ENCODE measurements around the gene SLCO4A1. TPM values are rescaled to one million over a fixed set of nuclear protein-coding genes. Genes with fewer than 3 reads are reported as not detected.

Gene SLCO4A1
- total and polyA plus RNA-seq, 2 experiments from 2014 or later = 0.15 to 1.0 TPM

- TF ChIP-seq CTCF (IDR thresholded peaks at IDR 0.05; ENCODE audit: low read depth, low read length) = no peak
- H3K4me1 ChIP-seq (ENCODE audit: low read depth) = no peaks in the 10 kb centered on the region
- H3K27me3 ChIP-seq = no peaks in the 10 kb centered on the region
- H3K4me3 ChIP-seq = no peak overlapping the region
- DNase-seq (ENCODE audit: low read depth in 1 of 2, low spot score in 1 of 2) = peak in 1 of 2 donors; percentile 9
- no peaks in the 10 kb centered on the region for H3K36me3 ChIP-seq
- H3K27ac ChIP-seq = no peak overlapping the region
- H3K9me3 ChIP-seq (ENCODE audit: low read depth) = no peaks in the 10 kb centered on the region
Measured at GRCh38 chr20:62675156-62675876, 33.0 kb downstream of the SLCO4A1 start.

- H3K36me3 ChIP-seq = no peaks in the 10 kb centered on the region
- no peaks in the 10 kb centered on the region for H3K27me3 ChIP-seq
- no peak overlapping the region for H3K4me3 ChIP-seq
- no peaks in the 10 kb centered on the region for H3K9me3 ChIP-seq (ENCODE audit: low read depth)
- no peaks in the 10 kb centered on the region for H3K4me1 ChIP-seq (ENCODE audit: low read depth)
- no peak for DNase-seq (ENCODE audit: low read depth in 1 of 2, low spot score in 1 of 2)
- H3K27ac ChIP-seq = no peak overlapping the region
- TF ChIP-seq CTCF (IDR thresholded peaks at IDR 0.05; ENCODE audit: low read depth, low read length) = no peak
Measured at GRCh38 chr20:62675877-62676260, 33.6 kb downstream of the SLCO4A1 start.

- no peak overlapping the region for H3K4me3 ChIP-seq
- H3K27me3 ChIP-seq = no peaks in the 10 kb centered on the region
- no peaks in the 10 kb centered on the region for H3K9me3 ChIP-seq (ENCODE audit: low read depth)
- no peak overlapping the region for H3K27ac ChIP-seq
- no peak for TF ChIP-seq CTCF (IDR thresholded peaks at IDR 0.05; ENCODE audit: low read depth, low read length)
- peak in 1 of 2 donors; percentile 8 for DNase-seq (ENCODE audit: low read depth in 1 of 2, low spot score in 1 of 2)
- no peaks in the 10 kb centered on the region for H3K4me1 ChIP-seq (ENCODE audit: low read depth)
- no peaks in the 10 kb centered on the region for H3K36me3 ChIP-seq
Measured at GRCh38 chr20:62676976-62677375, 34.7 kb downstream of the SLCO4A1 start.

- TF ChIP-seq CTCF (IDR thresholded peaks at IDR 0.05; ENCODE audit: low read depth, low read length) = no peak
- H3K4me1 ChIP-seq (ENCODE audit: low read depth) = no peaks in the 10 kb centered on the region
- no peaks in the 10 kb centered on the region for H3K27me3 ChIP-seq
- H3K36me3 ChIP-seq = no peaks in the 10 kb centered on the region
- H3K27ac ChIP-seq = no peak overlapping the region
- no peak for DNase-seq (ENCODE audit: low read depth in 1 of 2, low spot score in 1 of 2)
- no peaks in the 10 kb centered on the region for H3K9me3 ChIP-seq (ENCODE audit: low read depth)
- no peak overlapping the region for H3K4me3 ChIP-seq
Measured at GRCh38 chr20:62677678-62678077, 35.4 kb downstream of the SLCO4A1 start.

- DNase-seq (ENCODE audit: low read depth in 1 of 2, low spot score in 1 of 2) = peak in 1 of 2 donors; percentile 12
- Histone ChIP-seq H3K27ac (no peak overlapping the region), H3K9me3 (ENCODE audit: low read depth) (no peaks in the 10 kb centered on the region), H3K27me3 (no peaks in the 10 kb centered on the region), H3K4me1 (ENCODE audit: low read depth) (no peaks in the 10 kb centered on the region), H3K36me3 (no peaks in the 10 kb centered on the region), H3K4me3 (no peak overlapping the region)
- TF ChIP-seq CTCF (IDR thresholded peaks at IDR 0.05; ENCODE audit: low read depth, low read length) = no peak
Measured at GRCh38 chr20:62678553-62678952, 36.2 kb downstream of the SLCO4A1 start.

Measured in cardiac muscle cell (in vitro differentiated cells and primary cell).